A549 (cell line): ENCODE data around the gene ACR.

Experiments used
- EP300 ChIP-seq, 2 experiments: fragments of >200 bp; sonication (Bioruptor Twin); formaldehyde crosslinking; IDR thresholded peaks; 2 replicates in 1 of 2; 3 replicates in 1 of 2; pipeline ENCODE4 v1.6.1; 2016 to 2017
- FOSL2 ChIP-seq, 2 experiments: fragments of 450-650 bp in 1 of 2; fragments of >200 bp in 1 of 2; sonication (Bioruptor Twin) in 1 of 2; formaldehyde crosslinking; IDR thresholded peaks; 2 replicates each; pipeline versions ENCODE4 v1.5.0 to v1.6.1; 2016 to 2020; ENCODE audit warnings: mild to moderate bottlenecking in 1 of 2, moderate library complexity in 1 of 2
- NFE2L2 ChIP-seq: fragments of 150-350 bp; conservative IDR thresholded peaks from 2 replicates; pipeline ENCODE4 v1.6.1; 2014; ENCODE audit warnings: low read length
- POLR2A ChIP-seq: IDR thresholded peaks from 2 replicates; pipeline ENCODE4 v1.6.1; 2012; ENCODE audit warnings: mild to moderate bottlenecking, low read length
- RFX5 ChIP-seq: fragments of 450-650 bp; IDR thresholded peaks from 2 replicates; pipeline ENCODE4 v1.7.1; 2014; ENCODE audit warnings: antibody characterized with exemption, mild to moderate bottlenecking, moderate library complexity
- SREBF2 ChIP-seq: fragments of 450-650 bp; IDR thresholded peaks from 2 replicates; pipeline ENCODE4 v1.6.1; 2014; ENCODE audit warnings: mild to moderate bottlenecking, moderate library complexity
- ZSCAN20 ChIP-seq: fragments of 250-450 bp; sonication (Bioruptor Pico); IDR thresholded peaks from 2 replicates; pipeline ENCODE4 v1.8.0; 2022; ENCODE audit warnings: mild to moderate bottlenecking, moderate library complexity
- TF ChIP-seq, protein P1 (sequence below): fragments of >200 bp; sonication (Bioruptor Twin); formaldehyde crosslinking; IDR thresholded peaks from 2 replicates; pipeline ENCODE4 v1.6.1; 2016
- TF ChIP-seq, protein P2 (sequence below): fragments of >200 bp; sonication (Bioruptor Twin); formaldehyde crosslinking; IDR thresholded peaks from 3 replicates; pipeline ENCODE4 v1.5.1; 2016
- TF ChIP-seq, protein P3 (sequence below): fragments of 150-350 bp; IDR thresholded peaks from 2 replicates; pipeline ENCODE4 v1.6.1; 2014; ENCODE audit warnings: low read depth, mild to moderate bottlenecking, low read length
- TF ChIP-seq, protein P4 (sequence below): fragments of 200-600 bp; sonication (generic); IDR thresholded peaks from 2 replicates; pipeline ENCODE4 v1.6.1; 2016; ENCODE audit warnings: antibody characterized with exemption, mild to moderate bottlenecking, moderate library complexity
- TF ChIP-seq, protein P5 (sequence below): fragments of 250-450 bp; sonication (Bioruptor Pico); IDR thresholded peaks from 2 replicates; pipeline ENCODE4 v1.5.0; 2021; ENCODE audit warnings: mild to moderate bottlenecking, moderate library complexity, borderline replicate concordance
- TF ChIP-seq, protein P6 (sequence below): IDR thresholded peaks from 2 replicates; pipeline ENCODE4 v1.6.1; 2012

DNA sequence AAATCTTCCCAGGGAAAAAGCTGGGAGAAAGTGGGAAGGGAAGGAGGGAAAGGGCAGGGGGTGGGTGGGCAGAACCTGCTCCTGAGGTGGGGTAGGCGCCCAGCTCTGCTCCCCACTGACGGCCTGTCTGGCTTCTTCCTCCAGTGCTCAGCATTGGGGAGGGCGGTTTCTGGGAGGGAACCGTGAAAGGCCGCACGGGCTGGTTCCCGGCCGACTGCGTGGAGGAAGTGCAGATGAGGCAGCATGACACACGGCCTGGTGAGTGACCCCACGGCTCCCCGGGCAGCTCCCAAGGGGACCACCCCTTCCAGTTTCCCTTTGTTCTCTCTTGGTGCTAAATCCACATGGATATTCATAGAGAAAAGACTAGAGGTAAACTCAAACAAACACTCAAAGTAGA lies 39.5 kb upstream of the ACR start:
- TF ChIP-seq, protein P1, sequence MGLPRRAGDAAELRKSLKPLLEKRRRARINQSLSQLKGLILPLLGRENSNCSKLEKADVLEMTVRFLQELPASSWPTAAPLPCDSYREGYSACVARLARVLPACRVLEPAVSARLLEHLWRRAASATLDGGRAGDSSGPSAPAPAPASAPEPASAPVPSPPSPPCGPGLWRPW, result no peak
- TF ChIP-seq, protein P2, sequence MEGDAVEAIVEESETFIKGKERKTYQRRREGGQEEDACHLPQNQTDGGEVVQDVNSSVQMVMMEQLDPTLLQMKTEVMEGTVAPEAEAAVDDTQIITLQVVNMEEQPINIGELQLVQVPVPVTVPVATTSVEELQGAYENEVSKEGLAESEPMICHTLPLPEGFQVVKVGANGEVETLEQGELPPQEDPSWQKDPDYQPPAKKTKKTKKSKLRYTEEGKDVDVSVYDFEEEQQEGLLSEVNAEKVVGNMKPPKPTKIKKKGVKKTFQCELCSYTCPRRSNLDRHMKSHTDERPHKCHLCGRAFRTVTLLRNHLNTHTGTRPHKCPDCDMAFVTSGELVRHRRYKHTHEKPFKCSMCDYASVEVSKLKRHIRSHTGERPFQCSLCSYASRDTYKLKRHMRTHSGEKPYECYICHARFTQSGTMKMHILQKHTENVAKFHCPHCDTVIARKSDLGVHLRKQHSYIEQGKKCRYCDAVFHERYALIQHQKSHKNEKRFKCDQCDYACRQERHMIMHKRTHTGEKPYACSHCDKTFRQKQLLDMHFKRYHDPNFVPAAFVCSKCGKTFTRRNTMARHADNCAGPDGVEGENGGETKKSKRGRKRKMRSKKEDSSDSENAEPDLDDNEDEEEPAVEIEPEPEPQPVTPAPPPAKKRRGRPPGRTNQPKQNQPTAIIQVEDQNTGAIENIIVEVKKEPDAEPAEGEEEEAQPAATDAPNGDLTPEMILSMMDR, result no peak
- TF ChIP-seq, protein P3, sequence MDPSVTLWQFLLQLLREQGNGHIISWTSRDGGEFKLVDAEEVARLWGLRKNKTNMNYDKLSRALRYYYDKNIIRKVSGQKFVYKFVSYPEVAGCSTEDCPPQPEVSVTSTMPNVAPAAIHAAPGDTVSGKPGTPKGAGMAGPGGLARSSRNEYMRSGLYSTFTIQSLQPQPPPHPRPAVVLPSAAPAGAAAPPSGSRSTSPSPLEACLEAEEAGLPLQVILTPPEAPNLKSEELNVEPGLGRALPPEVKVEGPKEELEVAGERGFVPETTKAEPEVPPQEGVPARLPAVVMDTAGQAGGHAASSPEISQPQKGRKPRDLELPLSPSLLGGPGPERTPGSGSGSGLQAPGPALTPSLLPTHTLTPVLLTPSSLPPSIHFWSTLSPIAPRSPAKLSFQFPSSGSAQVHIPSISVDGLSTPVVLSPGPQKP, result no peak
- TF ChIP-seq, protein P4, sequence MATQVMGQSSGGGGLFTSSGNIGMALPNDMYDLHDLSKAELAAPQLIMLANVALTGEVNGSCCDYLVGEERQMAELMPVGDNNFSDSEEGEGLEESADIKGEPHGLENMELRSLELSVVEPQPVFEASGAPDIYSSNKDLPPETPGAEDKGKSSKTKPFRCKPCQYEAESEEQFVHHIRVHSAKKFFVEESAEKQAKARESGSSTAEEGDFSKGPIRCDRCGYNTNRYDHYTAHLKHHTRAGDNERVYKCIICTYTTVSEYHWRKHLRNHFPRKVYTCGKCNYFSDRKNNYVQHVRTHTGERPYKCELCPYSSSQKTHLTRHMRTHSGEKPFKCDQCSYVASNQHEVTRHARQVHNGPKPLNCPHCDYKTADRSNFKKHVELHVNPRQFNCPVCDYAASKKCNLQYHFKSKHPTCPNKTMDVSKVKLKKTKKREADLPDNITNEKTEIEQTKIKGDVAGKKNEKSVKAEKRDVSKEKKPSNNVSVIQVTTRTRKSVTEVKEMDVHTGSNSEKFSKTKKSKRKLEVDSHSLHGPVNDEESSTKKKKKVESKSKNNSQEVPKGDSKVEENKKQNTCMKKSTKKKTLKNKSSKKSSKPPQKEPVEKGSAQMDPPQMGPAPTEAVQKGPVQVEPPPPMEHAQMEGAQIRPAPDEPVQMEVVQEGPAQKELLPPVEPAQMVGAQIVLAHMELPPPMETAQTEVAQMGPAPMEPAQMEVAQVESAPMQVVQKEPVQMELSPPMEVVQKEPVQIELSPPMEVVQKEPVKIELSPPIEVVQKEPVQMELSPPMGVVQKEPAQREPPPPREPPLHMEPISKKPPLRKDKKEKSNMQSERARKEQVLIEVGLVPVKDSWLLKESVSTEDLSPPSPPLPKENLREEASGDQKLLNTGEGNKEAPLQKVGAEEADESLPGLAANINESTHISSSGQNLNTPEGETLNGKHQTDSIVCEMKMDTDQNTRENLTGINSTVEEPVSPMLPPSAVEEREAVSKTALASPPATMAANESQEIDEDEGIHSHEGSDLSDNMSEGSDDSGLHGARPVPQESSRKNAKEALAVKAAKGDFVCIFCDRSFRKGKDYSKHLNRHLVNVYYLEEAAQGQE, result no peak
- TF ChIP-seq FOSL2 (IDR thresholded peaks at IDR 0.05) (no peak), FOSL2 (CRISPR knock-in tag; IDR thresholded peaks at IDR 0.05) (no peak), NFE2L2 (no peak), SREBF2 (no peak), RFX5 (no peak), POLR2A (no peak), EP300 (IDR thresholded peaks at IDR 0.05) (no peak), ZSCAN20 (no peak)
- TF ChIP-seq, protein P5, sequence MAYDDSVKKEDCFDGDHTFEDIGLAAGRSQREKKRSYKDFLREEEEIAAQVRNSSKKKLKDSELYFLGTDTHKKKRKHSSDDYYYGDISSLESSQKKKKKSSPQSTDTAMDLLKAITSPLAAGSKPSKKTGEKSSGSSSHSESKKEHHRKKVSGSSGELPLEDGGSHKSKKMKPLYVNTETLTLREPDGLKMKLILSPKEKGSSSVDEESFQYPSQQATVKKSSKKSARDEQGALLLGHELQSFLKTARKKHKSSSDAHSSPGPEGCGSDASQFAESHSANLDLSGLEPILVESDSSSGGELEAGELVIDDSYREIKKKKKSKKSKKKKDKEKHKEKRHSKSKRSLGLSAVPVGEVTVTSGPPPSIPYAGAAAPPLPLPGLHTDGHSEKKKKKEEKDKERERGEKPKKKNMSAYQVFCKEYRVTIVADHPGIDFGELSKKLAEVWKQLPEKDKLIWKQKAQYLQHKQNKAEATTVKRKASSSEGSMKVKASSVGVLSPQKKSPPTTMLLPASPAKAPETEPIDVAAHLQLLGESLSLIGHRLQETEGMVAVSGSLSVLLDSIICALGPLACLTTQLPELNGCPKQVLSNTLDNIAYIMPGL (CRISPR knock-in tag), result no peak
- TF ChIP-seq, protein P6, sequence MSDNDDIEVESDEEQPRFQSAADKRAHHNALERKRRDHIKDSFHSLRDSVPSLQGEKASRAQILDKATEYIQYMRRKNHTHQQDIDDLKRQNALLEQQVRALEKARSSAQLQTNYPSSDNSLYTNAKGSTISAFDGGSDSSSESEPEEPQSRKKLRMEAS, result no peak
